A549 (cell line): Measurements from ENCODE around the gene CD164L2. TPM values are rescaled to one million over a fixed set of nuclear protein-coding genes. Genes with fewer than 3 reads are reported as not detected.

Source experiments
- ATAC-seq, 2 experiments: fragments of 200-7000 bp in 1 of 2; fragments of >200 bp in 1 of 2; cut with Nextera tagmentation in 1 of 2; cut with Tn5 transposase in 1 of 2; 3 replicates each; pipeline versions ENCODE4 v1.8.0 to v1.9.1; 2018 to 2020; ENCODE audit warnings: mild to moderate bottlenecking in 1 of 2, moderate library complexity in 1 of 2
- CTCF ChIA-PET: fragments of 300-600 bp; sonication (Branson Sonifier 250); formaldehyde crosslinking; extraction: SDS; loops from one replicate; lab custom pipeline; 2021; ENCODE audit warnings: antibody characterized with exemption, inconsistent platforms; lab: Yijun Ruan, JAX
- POLR2A ChIA-PET: fragments of 350-600 bp; formaldehyde crosslinking; extraction: SDS; loops from one replicate; lab custom pipeline; 2021; ENCODE audit warnings: antibody characterized with exemption, inconsistent platforms; lab: Yijun Ruan, JAX
- DNase-seq, 2 experiments: peaks; one replicate each; pipeline versions ENCODE4 v3.0.0 to v3.0.0-alpha.2; 2011 to 2016; ENCODE audit warnings: low read depth in 1 of 2, low spot score in 1 of 2
- FAIRE-seq: peaks from 2 replicates; lab custom pipeline; 2011; peaks lifted over from hg19 to GRCh38; lab: Jason Lieb, UNC
- H3K27ac ChIP-seq, 2 experiments: fragments of >200 bp; sonication (Bioruptor Twin); formaldehyde crosslinking; 3 replicates each; pipeline ENCODE4 v1.5.1; 2016 to 2017
- H3K4me1 ChIP-seq: fragments of >200 bp; sonication (Bioruptor Twin); formaldehyde crosslinking; 3 replicates; pipeline ENCODE4 v1.6.1; 2016
- H3K4me2 ChIP-seq: fragments of >200 bp; sonication (Bioruptor Twin); formaldehyde crosslinking; 3 replicates; pipeline ENCODE4 v1.6.1; 2016
- H3K4me3 ChIP-seq: fragments of >200 bp; sonication (Bioruptor Twin); formaldehyde crosslinking; 3 replicates; pipeline ENCODE4 v1.5.1; 2016
- H3K9me3 ChIP-seq: fragments of >200 bp; sonication (Bioruptor Twin); formaldehyde crosslinking; 3 replicates; pipeline ENCODE4 v1.6.1; 2016
- BCL3 ChIP-seq: fragments of >200 bp; sonication (Bioruptor Twin); formaldehyde crosslinking; IDR thresholded peaks from 3 replicates; pipeline ENCODE4 v1.6.1; 2016
- CBX2 ChIP-seq: fragments of 200-600 bp; sonication (generic); IDR thresholded peaks from 2 replicates; pipeline ENCODE4 v1.6.1; 2016; ENCODE audit warnings: low read depth, mild to moderate bottlenecking, borderline replicate concordance
- E2F6 ChIP-seq: IDR thresholded peaks from 2 replicates; pipeline ENCODE4 v1.6.1; 2012; ENCODE audit warnings: low read depth, borderline replicate concordance
- EP300 ChIP-seq, 2 experiments: fragments of >200 bp; sonication (Bioruptor Twin); formaldehyde crosslinking; IDR thresholded peaks; 2 replicates in 1 of 2; 3 replicates in 1 of 2; pipeline ENCODE4 v1.6.1; 2016 to 2017
- FOSB ChIP-seq: fragments of 250-450 bp; sonication (Bioruptor Pico); IDR thresholded peaks from 2 replicates; pipeline ENCODE4 v1.5.0; 2020; ENCODE audit warnings: mild to moderate bottlenecking, moderate library complexity
- HES2 ChIP-seq: fragments of >200 bp; sonication (Bioruptor Twin); formaldehyde crosslinking; IDR thresholded peaks from 2 replicates; pipeline ENCODE4 v1.6.1; 2016
- JUN ChIP-seq, 2 experiments: fragments of >200 bp; sonication (Bioruptor Twin); formaldehyde crosslinking; IDR thresholded peaks; 2 replicates in 1 of 2; 3 replicates in 1 of 2; pipeline ENCODE4 v1.6.1; 2016 to 2017
- KDM1A ChIP-seq: fragments of 200-600 bp; sonication (generic); IDR thresholded peaks from 2 replicates; pipeline ENCODE4 v1.6.1; 2016; ENCODE audit warnings: low read depth, mild to moderate bottlenecking
- NFE2L2 ChIP-seq: fragments of 150-350 bp; conservative IDR thresholded peaks from 2 replicates; pipeline ENCODE4 v1.6.1; 2014; ENCODE audit warnings: low read length
- PBX3 ChIP-seq: IDR thresholded peaks from 2 replicates; pipeline ENCODE4 v1.6.1; 2012
- POLR2A ChIP-seq: IDR thresholded peaks from 2 replicates; pipeline ENCODE4 v1.6.1; 2012; ENCODE audit warnings: mild to moderate bottlenecking, low read length
- RCOR1 ChIP-seq: fragments of 150-350 bp; IDR thresholded peaks from 2 replicates; pipeline ENCODE4 v1.6.1; 2014; ENCODE audit warnings: antibody characterized with exemption, low read length, low read depth
- RFX5 ChIP-seq: fragments of 450-650 bp; IDR thresholded peaks from 2 replicates; pipeline ENCODE4 v1.7.1; 2014; ENCODE audit warnings: antibody characterized with exemption, mild to moderate bottlenecking, moderate library complexity
- RNF2 ChIP-seq: fragments of 200-600 bp; sonication (generic); IDR thresholded peaks from 2 replicates; pipeline ENCODE4 v1.6.1; 2016; ENCODE audit warnings: low read depth, mild to moderate bottlenecking, antibody characterized with exemption, moderate library complexity, borderline replicate concordance
- TFCP2L1 ChIP-seq: fragments of 250-450 bp; sonication (Bioruptor Pico); IDR thresholded peaks from 2 replicates; pipeline ENCODE4 v1.5.0; 2021; ENCODE audit warnings: mild to moderate bottlenecking
- USF2 ChIP-seq: fragments of 450-650 bp; IDR thresholded peaks from 2 replicates; pipeline ENCODE4 v1.6.1; 2014; ENCODE audit warnings: antibody characterized with exemption
- ZFP36 ChIP-seq: fragments of 450-650 bp; IDR thresholded peaks from 2 replicates; pipeline ENCODE4 v1.6.1; 2014; ENCODE audit warnings: borderline replicate concordance; ENCODE audit not compliant: partially characterized antibody
- ZSCAN20 ChIP-seq: fragments of 250-450 bp; sonication (Bioruptor Pico); IDR thresholded peaks from 2 replicates; pipeline ENCODE4 v1.8.0; 2022; ENCODE audit warnings: mild to moderate bottlenecking, moderate library complexity
- WGBS: methylation state at CpG from one replicate; pipeline ENCODE4 v1.1.6; 2017; ENCODE audit errors: missing lambda C conversion rate; 5-methylcytosine and 5-hydroxymethylcytosine counted together
- polyA plus RNA-seq, 4 experiments: library from polyadenylated mRNA; depleted of rRNA in 3 of 4; stranded (reverse); fragments of >200 nt; fragmentation: RNase III in 1 of 4; extraction: RNeasy Plus Mini Kit Qiagen cat#74134 plus additional on column Dnase treatment in 1 of 4; gene quantifications; 2 replicates in 3 of 4; 3 replicates in 1 of 4; pipeline ENCODE4 v1.2.3, GENCODE V29; 2011 to 2017

CD164L2 gene
- polyA plus RNA-seq, 2 of the 4 experiments (the other 2 are of a cell fraction): not detected

GRCh38 chr1:27366113-27366410, 17.1 kb downstream of the CD164L2 start:
- Histone ChIP-seq H3K4me1 (peaks cover 14% of the 10 kb centered on the region), H3K27ac (peak overlapping the region; percentile 93 to 97), H3K4me2 (peak overlapping the region; percentile 95), H3K4me3 (peak overlapping the region; percentile 78), H3K9me3 (no peaks in the 10 kb centered on the region)
- no peak for TF ChIP-seq TFCP2L1 (CRISPR knock-in tag)
- no peak for TF ChIP-seq RNF2
- TF ChIP-seq JUN (IDR thresholded peaks at IDR 0.05): 0 out of 5 replicates have a peak, but pooled peaks of 1 of the 2 experiments have one; percentile 25
- no peak for TF ChIP-seq EP300 (IDR thresholded peaks at IDR 0.05)
- peak; percentile 79 for TF ChIP-seq RFX5
- TF ChIP-seq POLR2A: peak; percentile 51
- DNase-seq: peak; percentile 75 to 78
- FAIRE-seq: no peak
- peak; percentile 71 to 77 for ATAC-seq
- 10% methylated on average over 2 of the region's 30 CpGs for WGBS
- CTCF ChIA-PET: interaction anchor here (0.6 to 10.3 kb wide), 19 partner anchors 11 to 240 kb away, joined by 3 to 130 read pairs (median 4); partner anchors contain the start of gene SYTL1
- POLR2A ChIA-PET: interaction anchor here (0.6 to 2.1 kb wide), 6 partner anchors 9 to 986 kb away, joined by 4 to 13 read pairs (median 6); no protein-coding TSS in a partner anchor

GRCh38 chr1:27365372-27366112, 17.6 kb downstream of the CD164L2 start:
- H3K4me2 ChIP-seq: peak overlapping the region; percentile 95
- FAIRE-seq (no peak), DNase-seq (peak; percentile 74 to 87), ATAC-seq (peak; percentile 81 to 86)
- peak overlapping the region; percentile 93 to 97 for H3K27ac ChIP-seq
- CTCF ChIA-PET: interaction anchor here (0.6 to 10.3 kb wide), 20 partner anchors 12 to 241 kb away, joined by 3 to 130 read pairs (median 4); partner anchors contain the start of gene SYTL1
- WGBS: 5% methylated on average over 18 of the region's 40 CpGs
- 0 out of 2 replicates have a peak, but pooled peaks have one; percentile 10 for TF ChIP-seq PBX3
- TF ChIP-seq BCL3: 0 out of 3 replicates have a peak, but pooled peaks have one; percentile 24
- no peak for TF ChIP-seq KDM1A
- H3K4me1 ChIP-seq: peaks cover 14% of the 10 kb centered on the region
- H3K9me3 ChIP-seq: no peaks in the 10 kb centered on the region
- POLR2A ChIA-PET: interaction anchor here (0.5 to 2.1 kb wide), 7 partner anchors 12 to 987 kb away, joined by 3 to 13 read pairs (median 5); no protein-coding TSS in a partner anchor
- peak overlapping the region; percentile 78 for H3K4me3 ChIP-seq

- 70% methylated on average over 4 of the region's 11 CpGs for WGBS
- peaks cover 14% of the 10 kb centered on the region for H3K4me1 ChIP-seq
- DNase-seq (no peak), ATAC-seq (no peak; a peak in 1 of 6 replicates), FAIRE-seq (no peak)
- no peaks in the 10 kb centered on the region for H3K9me3 ChIP-seq
- peak overlapping the region; percentile 33; the same call in 1 of the 3 replicates for H3K4me3 ChIP-seq
- POLR2A ChIA-PET: interaction anchor here (0.5 to 2.1 kb wide), 5 partner anchors 15 to 175 kb away, joined by 3 to 13 read pairs (median 5); no protein-coding TSS in a partner anchor
- peak overlapping the region; percentile 95 for H3K4me2 ChIP-seq
- CTCF ChIA-PET: interaction anchor here (0.9 to 10.3 kb wide), 7 partner anchors 11 to 68 kb away, joined by 3 to 130 read pairs (median 9); partner anchors contain the start of gene SYTL1
- TF ChIP-seq ZSCAN20 (CRISPR knock-in tag): no peak
- H3K27ac ChIP-seq: peak overlapping the region; percentile 52 to 97
Observed at GRCh38 chr1:27364696-27365371, 18.3 kb downstream of the CD164L2 start.

GRCh38 chr1:27363766-27364695, 19.1 kb downstream of the CD164L2 start:
- ChIA-PET CTCF (interaction anchor here (0.9 to 10.3 kb wide), 2 partner anchors 11 to 23 kb away, joined by 4 to 130 read pairs; no protein-coding TSS in a partner anchor), POLR2A (no interaction called here)
- no peak overlapping the region for H3K4me2 ChIP-seq
- 94% methylated on average over 13 of the region's 26 CpGs for WGBS
- H3K27ac ChIP-seq: no peak overlapping the region; a peak in 1 of 6 replicates
- H3K9me3 ChIP-seq: no peaks in the 10 kb centered on the region
- ATAC-seq (no peak), DNase-seq (no peak), FAIRE-seq (no peak)
- no peak overlapping the region for H3K4me3 ChIP-seq
- peaks cover 14% of the 10 kb centered on the region for H3K4me1 ChIP-seq
- TF ChIP-seq FOSB (no peak), NFE2L2 (no peak), USF2 (no peak), BCL3 (no peak), RCOR1 (no peak), E2F6 (no peak), CBX2 (no peak), HES2 (no peak), ZFP36 (no peak)
